T-helper 22 cell (primary cell): ENCODE results near the gene MYF5.

Experiments used
- DNase-seq: peaks from one replicate; pipeline ENCODE4 v3.0.0-alpha.2; 2020; ENCODE audit warnings: low read depth

MYF5 gene

DNA sequence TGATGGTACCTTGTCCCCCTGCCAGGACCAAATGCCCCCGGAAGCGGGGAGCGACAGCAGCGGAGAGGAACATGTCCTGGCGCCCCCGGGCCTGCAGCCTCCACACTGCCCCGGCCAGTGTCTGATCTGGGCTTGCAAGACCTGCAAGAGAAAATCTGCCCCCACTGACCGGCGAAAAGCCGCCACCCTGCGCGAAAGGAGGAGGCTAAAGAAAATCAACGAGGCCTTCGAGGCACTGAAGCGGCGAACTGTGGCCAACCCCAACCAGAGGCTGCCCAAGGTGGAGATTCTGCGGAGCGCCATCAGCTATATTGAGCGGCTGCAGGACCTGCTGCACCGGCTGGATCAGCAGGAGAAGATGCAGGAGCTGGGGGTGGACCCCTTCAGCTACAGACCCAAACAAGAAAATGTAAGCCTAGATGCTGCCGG is 8.9 kb upstream of the MYF5 start:
- no peak for DNase-seq

DNA sequence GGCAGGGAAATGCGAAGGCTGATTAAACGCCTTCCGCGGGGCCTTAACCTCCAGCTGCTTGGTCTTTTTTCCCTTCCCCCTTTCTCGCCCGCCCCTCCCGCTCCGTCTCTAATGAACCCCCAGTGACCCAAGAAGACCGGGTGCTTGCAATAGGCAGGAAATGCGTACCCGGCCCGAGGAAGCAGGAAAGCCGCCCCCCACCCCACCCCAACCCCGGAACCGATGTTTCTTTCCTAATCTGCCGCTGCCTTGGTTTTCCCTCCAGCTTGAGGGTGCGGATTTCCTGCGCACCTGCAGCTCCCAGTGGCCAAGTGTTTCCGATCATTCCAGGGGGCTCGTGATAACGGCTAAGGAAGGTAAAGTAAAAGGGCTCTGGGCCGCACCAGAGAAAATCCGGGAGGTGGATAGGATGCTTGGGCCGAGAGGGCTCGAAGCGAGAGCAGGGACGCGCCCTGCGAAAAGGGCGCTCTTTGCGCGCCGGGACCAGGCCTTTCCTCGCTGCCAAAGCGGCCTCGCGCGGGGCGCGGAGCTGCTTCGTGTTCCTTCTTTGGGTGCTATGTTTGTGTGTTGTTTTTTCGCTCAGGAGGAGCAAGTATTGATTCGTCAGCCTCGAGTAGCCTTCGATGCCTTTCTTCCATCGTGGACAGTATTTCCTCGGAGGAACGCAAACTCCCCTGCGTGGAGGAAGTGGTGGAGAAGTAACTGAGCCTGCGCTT is 8.3 kb upstream of the MYF5 start:
- DNase-seq = no peak

DNA sequence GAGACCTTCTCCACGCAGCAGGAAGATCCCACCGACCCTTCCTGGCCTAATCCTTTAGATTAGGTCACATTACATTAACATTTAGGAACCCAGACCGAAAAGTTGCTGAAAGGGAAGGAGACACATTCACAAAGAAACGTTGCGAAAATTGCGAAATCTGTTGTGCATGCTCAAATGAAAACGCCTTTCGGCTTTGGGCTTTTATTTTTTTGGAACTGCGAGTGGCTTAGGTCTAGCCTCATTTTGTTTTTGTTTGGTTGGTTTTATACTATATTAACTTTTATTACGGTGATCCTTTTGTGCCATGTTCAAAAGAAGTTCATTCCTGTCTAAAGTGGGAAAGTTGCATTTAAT is 7.8 kb upstream of the MYF5 start:
- no peak for DNase-seq

DNA sequence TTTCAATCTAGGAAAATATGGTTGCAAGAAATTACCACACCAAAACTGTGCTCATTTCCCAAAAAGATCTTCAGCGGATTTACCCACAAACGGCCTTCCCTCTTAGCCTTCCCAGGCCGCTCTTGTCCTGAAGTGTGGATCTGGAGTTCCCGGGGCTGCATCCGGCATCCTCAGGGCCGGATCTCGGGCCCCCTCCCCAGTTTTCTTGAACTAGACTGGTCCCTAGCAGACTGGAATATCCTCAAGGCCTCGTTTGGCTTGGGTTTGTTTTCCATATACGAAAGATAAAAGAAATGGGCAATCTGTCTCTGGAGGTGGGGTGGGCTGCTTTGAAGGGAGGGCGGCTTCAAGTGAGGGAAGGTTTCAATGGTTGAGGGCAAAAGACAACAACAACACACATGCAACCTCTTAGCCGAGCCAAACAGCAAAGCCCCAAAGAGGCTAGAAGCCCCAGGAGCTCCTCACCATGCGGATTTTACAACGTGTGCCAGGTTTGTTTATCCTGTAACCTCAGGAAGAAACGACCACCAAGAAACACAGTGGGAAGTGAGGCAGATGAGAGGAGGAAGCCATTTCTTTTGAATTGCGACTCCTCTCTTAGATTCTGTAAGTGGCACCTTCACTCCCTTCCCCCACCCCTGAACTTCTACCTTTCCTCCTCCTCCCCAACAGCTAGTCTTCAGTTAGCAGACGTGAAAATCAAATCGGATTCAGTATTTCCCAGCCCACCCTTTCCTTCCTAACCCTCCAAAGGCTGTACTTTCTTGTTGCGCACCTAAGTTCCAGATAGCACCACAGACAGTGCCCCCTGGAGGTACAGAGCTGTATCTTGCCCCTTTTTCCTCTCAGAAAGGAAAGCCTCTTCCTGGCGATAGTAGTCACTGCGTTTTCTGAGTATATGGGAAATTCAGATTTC is 6.6 kb upstream of the MYF5 start:
- DNase-seq = no peak

DNA sequence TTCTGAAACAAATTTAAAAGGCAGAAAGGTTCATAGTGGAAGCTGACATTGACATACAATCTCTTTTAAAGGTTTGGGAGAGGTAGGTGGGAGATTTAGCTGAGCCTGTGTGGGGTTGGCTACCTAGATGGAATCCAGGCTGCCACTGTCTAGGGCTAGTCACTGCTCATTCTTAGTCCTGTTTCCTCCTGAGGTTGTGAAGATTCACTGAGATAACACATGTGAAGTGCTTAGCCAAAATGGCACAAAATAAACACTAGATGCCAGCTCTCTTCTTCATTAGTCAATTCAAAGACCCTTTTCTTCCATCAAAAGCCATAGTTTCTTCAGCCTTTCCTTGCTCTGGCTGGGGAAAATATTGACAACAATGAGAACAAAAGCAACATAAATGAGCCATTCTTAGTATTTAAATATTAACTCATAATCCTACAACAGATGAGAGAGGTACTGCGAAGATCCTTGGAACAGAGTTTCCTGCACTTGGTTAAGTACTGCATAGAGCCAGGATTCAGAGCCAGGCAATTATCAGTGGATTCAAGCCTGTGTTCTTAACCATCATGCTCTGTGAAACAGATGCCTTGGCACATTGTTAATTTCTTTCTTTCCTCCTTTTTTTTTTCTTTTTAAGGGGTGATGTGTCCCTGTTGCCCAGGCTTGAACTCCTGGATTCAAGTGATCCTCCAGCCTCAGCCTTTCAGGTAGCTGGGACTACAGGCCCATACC is 5.8 kb upstream of the MYF5 start:
- no peak for DNase-seq

DNA sequence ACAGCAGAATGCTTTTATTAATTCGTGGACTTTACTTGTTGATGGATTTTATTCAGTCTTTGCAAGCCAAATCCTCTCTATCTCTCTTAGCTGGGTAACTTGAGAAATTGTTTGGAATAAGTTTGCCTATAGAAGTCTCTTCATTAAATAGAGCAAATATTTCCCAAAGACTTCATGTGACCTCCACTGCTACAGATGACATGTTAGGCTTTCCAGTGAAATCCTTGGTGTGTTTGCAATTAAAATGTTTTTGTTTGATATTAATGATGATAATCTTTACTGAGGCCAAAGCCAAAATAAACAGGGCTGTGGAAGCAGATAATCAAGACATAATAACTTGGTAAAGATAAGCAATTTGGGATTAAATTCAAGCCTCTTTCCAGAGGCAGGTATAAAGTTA is 4.8 kb upstream of the MYF5 start:
- DNase-seq = no peak

DNA sequence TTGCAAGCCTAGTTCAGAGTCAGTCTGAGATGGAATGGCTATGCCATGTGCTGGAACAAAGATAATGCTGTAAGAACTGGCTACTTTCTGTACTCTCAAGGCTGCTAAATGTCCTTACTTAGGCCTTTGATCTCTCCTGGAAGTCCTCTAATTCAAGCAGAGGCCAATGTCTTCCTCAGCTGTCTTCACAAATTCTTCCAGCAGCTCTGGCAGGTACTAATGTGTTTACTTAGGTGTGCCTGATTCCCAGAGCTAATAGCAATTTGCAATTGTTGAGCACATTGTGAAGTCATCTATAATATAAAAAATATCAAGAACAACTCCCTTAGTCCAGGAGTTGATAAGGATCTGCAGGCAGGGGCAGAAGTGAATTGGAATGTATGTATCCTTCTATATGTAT is 3.8 kb upstream of the MYF5 start:
- DNase-seq = no peak

DNA sequence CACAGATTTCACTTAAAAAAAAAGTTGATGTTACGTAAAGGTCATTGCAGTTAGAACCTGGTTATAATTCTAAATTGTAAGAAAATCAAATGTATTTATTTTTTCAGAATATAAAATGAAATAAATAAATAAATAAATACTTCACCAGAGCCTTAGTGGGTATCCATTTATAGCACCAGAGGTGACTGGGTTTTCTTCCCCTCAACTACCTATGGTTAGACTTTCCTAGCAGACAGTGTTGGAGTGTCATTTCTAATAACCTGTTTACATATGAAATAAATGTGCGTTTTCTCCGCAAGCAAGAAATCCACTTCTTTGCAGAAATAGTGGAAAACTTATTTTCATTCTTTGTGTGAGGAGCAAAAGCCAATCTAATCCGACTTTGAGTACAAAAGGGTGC is 3.3 kb upstream of the MYF5 start:
- no peak for DNase-seq

DNA sequence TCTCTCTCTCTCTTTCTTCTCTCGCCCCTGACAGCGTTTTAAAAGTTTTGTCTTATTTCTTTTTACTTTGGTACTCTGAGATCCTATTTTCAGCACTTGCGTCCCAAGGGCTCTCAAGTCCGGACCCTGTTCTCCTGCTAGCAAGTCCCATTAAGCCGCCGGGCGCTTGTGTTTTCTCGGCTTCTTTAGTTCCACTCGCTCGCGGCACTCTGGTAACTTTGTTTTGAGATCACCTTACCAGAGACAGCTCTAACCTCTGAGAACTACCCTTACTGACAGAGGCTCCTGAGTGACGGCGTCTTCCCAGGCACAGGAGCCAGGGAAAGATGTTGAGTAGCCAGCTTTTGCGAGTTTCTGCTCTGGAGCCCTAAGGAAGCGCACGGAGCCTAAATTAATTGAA is 2.7 kb upstream of the MYF5 start:
- DNase-seq = no peak

DNA sequence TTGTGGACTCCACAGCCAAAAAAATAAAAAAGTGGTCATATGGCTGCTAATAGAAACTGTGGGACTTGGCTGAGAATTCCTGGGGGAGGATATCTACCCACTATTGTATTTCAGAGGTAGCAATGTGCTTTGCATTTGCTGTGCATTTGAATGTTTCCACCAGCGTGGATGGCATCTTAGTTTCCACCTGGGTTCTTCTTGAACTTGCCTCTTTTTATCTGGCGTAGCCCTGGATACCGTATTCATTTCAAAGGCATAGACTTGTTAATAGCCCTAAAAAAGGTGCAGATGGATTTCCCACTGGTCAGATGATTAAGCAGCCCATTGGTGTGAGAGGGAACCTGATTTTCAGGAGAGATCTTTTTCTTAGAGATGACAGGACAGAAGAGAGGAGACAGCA is 1.9 kb upstream of the MYF5 start:
- DNase-seq = no peak

DNA sequence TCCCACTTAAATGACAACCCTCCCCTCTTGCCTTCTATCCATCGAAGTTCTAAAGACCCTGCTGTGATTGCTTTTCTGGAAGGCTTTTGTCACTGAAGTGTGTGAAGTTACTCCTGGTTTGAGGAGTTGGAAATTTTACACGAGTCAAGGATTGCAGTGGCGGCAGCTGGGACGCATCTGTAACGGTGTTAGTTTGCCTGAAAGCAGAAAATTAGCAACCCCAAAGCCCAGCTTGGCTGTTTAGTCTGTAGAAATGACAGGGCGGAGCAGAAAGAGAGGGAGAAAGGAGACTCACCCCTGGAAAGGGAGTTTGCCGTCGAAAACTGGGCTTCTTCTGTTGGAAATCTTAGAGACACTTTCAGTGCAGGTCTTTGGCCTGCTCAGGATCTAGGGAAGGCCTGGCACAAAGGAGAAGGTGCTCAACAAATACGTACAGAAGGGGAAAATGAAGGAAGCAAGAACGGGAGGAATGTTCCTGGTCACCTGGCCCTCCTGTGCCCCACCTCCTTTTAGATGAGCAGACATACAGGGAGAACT is 931 bp upstream of the MYF5 start:
- no peak for DNase-seq

DNA sequence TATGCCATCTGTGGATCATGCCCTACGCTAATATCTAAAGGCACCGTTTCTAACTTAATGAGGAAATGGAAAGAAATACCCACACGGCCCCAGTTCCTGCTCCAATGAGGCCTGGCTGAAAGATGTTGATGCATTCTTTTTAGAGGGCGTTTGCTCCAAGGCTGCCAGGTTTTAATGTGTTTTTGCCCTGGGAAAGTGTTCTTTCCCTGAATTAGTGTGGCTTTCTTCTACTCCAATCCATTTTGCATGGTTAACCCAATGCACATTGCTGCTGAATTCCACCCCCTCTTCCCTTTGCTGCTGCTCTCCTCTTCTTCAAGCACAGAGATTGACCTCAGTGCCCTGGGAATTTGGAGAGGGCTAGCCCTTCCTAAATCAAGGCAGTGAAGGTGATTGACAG is 1.1 kb downstream of the MYF5 start:
- no peak for DNase-seq

DNA sequence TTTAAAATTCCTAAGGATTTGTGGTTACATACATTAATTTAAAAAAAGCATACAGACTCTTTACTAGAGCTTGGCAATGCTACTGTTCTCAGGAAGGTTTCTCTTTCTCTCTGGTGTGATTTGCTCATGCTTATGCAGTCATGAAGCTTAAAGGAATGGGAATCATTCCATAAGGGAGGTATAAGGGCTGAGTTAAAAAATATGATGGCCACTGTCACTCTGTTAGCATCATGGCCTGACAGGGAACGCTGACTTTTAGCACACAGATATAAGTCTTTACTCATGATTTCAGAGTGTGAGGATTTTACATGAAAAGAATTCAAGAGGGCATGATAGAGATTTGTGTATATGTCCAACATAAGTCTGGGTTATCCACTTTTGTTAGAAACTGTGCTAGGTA is 3.8 kb downstream of the MYF5 start:
- no peak for DNase-seq

DNA sequence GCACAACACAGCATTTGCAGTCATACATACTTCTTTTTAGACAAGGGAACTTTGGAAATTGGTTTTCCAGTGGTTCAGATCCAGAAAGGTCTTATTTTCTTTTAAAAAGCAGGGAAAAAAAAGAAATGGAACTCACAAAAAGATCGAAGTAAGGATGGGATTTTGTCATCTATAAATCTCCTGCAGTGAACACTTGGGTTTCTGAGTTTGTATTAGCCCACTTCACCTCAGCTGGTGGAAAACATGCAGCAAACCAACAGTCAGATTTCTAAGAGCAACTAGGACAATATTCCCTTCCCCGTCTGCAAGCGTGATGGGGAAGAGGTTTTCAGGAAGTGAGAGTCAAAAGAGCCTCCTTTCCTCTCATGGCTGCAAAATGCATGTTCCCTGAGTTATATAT is 4.6 kb downstream of the MYF5 start:
- no peak for DNase-seq

DNA sequence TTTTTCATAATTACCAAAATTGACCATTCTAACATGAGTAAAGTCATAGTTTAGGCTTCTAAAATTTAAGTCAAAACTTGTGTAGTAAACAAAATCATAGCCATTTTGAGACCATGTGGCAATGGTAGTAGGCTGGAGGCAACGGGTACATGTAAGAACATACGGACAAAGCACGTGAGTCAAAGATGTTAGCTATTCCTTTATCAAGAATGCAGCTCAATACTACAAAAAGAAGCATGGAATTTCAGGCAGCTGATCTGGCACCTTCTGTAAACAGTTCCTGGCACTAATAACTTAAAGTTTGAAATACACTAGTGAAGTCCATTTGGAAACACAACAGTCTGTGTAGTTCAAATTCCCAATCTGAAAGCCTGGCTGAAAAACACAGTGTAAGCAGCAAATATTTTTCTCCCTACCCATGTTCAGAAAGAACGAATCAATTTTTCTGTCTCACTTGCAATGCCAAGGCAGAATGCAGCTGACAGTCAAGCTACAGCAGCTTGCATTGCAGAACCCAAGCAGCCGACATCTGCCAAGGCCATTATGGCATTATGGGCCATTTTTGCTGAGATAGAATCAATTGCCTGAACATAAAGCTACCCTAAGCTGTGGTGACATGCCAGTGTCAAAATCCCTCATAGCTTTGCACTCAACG is 29.3 kb downstream of the MYF5 start:
- no peak for DNase-seq

DNA sequence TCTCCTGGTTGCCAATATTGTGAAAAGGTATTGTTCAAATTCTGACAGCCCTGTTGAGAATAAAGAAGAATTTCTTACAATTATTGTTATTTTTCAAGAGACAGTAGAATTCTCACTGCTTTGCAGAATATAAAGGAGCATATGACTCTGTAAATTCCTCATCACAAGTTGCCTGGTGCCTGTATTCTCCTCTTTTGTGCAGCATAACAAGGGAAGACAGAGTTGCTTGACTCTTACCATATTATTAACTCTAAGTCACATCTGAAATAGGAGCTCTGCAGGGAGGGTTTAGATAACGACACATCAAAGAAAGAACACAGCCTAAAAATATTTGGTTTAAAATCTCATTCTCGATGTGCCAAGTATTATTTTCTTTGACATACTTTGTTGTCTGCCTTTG is 31.1 kb downstream of the MYF5 start:
- DNase-seq = no peak

DNA sequence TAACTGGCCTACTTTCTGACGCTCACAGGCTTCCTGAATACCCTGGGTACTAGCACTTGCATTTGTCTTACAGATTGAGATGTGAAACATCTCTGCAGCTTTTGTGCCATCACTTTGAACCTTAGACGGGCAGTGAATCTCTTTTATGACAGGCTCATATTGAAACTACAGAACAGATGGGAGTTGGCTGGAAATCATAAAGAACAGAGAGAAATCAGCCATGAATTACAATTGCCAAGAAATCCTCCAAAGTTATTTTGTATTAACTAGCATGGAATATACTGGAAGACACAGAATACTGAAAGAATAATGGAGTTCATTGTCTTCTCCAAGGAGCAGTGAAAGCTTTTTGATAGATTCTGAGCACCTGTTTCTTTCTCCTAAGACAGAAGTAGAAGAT is 32.7 kb downstream of the MYF5 start:
- no peak for DNase-seq

DNA sequence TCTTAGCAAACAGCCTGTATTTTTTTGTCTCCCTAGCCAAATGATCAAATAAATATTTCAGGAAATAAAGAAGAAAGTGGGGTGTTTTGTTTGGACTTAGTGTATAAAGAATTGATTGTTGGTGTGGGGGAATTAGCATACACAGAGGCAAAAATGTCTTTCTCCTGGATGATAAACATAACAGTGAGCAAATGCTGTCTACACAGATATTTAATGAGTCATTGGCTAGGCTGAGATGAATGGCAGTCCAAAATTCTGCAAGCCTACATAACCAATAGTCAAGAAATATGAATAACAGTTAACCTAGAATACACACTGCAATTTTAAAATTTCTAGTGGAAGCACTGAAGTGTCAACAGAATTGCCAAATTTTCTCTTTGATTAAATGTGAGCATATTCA is 35.8 kb downstream of the MYF5 start:
- no peak for DNase-seq

DNA sequence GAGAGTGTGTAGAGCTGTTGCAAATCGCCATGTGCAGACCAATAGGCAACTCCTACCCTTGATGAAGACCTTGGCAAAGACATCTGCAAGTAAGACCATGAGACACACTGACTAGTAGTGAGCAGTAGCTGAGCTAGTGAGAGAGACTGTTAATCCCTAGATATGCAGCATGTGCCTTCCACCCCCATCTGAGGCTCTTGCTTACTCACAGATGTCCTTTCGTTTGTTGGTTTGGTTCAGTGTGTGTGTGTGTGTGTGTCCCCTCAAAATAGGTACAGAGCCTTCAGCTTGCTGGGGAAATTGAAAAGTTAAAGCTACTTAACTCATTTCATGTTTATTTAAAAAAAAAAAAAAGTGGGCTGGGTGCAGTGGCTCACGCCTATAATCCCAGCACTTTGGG is 37.6 kb downstream of the MYF5 start:
- no peak for DNase-seq

DNA sequence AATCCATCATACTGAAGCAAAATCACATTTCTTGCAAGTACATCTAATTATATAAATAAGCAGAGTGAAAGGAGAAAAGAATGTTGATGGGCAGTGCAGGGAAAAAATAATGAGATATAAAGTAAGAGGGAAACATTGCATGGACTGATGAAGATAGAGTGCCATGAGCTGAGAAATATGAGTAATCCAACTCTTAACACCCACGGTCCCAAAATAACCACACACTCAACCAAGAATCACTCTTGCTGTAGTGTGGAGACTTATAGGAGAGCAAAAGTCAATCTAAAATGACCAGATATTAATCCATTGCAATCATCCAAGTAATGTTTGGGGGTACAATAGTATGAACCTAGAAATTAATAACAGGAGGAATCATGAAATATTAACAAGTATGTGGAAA is 40.2 kb downstream of the MYF5 start:
- no peak for DNase-seq

DNA sequence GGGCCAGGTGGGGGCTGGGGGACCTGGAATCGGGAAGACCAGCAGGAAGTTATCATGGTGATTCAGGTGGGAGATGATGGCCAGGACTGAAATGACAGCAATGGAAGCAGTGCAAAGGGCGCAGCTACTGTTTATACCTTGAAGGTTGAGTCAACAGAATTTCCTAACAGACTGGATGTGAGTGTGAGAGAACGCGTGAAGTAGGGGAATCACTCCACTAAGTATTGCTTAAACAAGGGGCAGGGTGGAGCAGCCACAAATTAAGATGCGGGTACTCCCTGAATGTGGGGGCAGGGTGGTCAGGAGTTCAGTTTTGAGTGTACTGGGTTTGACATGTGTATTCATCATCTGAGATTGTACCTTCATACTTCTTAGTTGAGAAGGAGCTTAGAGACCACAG is 45.1 kb downstream of the MYF5 start:
- DNase-seq = no peak

DNA sequence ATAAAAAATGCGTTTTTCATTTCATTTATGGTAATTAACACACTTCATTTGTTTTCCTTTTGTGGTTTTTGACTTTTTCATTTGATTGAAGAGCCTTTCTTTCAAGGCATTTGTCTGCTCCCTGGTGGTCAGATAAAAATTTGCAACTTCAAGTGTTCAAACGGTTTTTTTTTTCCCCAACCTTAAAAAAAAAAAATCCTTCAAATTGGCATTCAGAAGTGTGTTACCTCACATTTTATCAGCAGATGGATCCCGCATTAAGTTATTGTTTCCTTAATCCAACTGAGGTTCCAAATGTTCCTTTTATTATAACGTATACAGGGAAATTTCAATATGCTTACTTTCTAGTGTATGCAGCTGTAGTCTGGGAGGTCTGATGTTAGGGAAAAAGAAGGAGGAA is 47.2 kb downstream of the MYF5 start:
- no peak for DNase-seq
